HepG2 (cell line): ENCODE measurements around the gene LAMB3. TPM values are rescaled to one million over a fixed set of nuclear protein-coding genes. Genes with fewer than 3 reads are reported as not detected.

Experiments used
- ATAC-seq: fragments of 200-7000 bp; cut with Tn5 transposase; 3 replicates; pipeline ENCODE4 v1.9.1; 2020; ENCODE audit warnings: mild to moderate bottlenecking, moderate library complexity
- BruUV-seq: library from RNA; stranded (reverse); fragments of 400-500 nt; replicated peaks from 2 replicates; lab custom pipeline; 2021; lab: Mats Ljungman, UMichigan
- CTCF ChIA-PET: fragments of 300-600 bp; formaldehyde crosslinking; extraction: SDS; loops from one replicate; lab custom pipeline; 2021; ENCODE audit warnings: low total read pairs, inconsistent platforms, low intra/inter-chr PET ratio; lab: Yijun Ruan, JAX
- POLR2A ChIA-PET: fragments of 350-600 bp; sonication (Branson Sonifier 250); formaldehyde crosslinking; loops from one replicate; lab custom pipeline; 2020; ENCODE audit warnings: antibody characterized with exemption, inconsistent platforms; lab: Yijun Ruan, JAX
- DNase-seq: peaks from one replicate; pipeline ENCODE4 v3.0.0-alpha.2; 2015; ENCODE audit warnings: low spot score
- FAIRE-seq: peaks from 3 replicates; lab custom pipeline; 2011; peaks lifted over from hg19 to GRCh38; lab: Jason Lieb, UNC
- H2AFZ ChIP-seq: one replicate; pipeline ENCODE4 v1.6.1; 2011; ENCODE audit warnings: low read length, inconsistent platforms
- H3K27ac ChIP-seq: fragments of 300-600 bp; 3 replicates; pipeline ENCODE4 v1.8.0; 2011; ENCODE audit warnings: mixed run types, mild to moderate bottlenecking, mixed read lengths, low read length, inconsistent platforms; ENCODE audit not compliant: insufficient read depth; ENCODE audit errors: extremely low read length
- H3K27me3 ChIP-seq, 2 experiments: fragments of 200-600 bp in 1 of 2; 2 replicates in 1 of 2; 3 replicates in 1 of 2; pipeline versions ENCODE4 v1.6.0 to v1.8.0; 2011; ENCODE audit warnings: low read length in 2 of 2, mild to moderate bottlenecking in 2 of 2, moderate library complexity in 2 of 2, inconsistent platforms in 1 of 2; ENCODE audit not compliant: insufficient read depth in 2 of 2, control insufficient read depth in 1 of 2
- H3K36me3 ChIP-seq, 2 experiments: fragments of 200-600 bp in 1 of 2; replicated peaks in 1 of 2; 2 replicates in 1 of 2; 3 replicates in 1 of 2; pipeline versions ENCODE4 v1.5.1 to v1.8.0; 2011; ENCODE audit warnings: low read length in 2 of 2, inconsistent platforms in 1 of 2; ENCODE audit not compliant: insufficient read depth in 2 of 2, control insufficient read depth in 1 of 2
- H3K4me1 ChIP-seq: 2 replicates; pipeline ENCODE4 v1.5.1; 2012; ENCODE audit warnings: low read length, inconsistent platforms; ENCODE audit not compliant: insufficient read depth
- H3K4me2 ChIP-seq: 2 replicates; pipeline ENCODE4 v1.6.0; 2011; ENCODE audit warnings: low read depth, low read length, inconsistent platforms
- H3K4me3 ChIP-seq, 3 experiments: fragments of 200-600 bp in 1 of 3; sonication (generic), shearing (Covaris generic) in 1 of 3; replicated peaks in 1 of 3; 2 replicates each; pipeline ENCODE4 v1.5.1; 2011 to 2016; ENCODE audit warnings: low read length in 3 of 3, inconsistent platforms in 2 of 3, low read depth in 2 of 3, mild to moderate bottlenecking in 2 of 3, control low read depth in 1 of 3, mixed read lengths in 1 of 3; ENCODE audit not compliant: insufficient read depth in 1 of 3
- H3K79me2 ChIP-seq: one replicate; pipeline ENCODE4 v1.6.1; 2011; ENCODE audit warnings: low read length, inconsistent platforms; ENCODE audit not compliant: insufficient read depth
- H3K9ac ChIP-seq: 2 replicates; pipeline ENCODE4 v1.6.0; 2011; ENCODE audit warnings: mild to moderate bottlenecking, low read depth, low read length, inconsistent platforms; ENCODE audit not compliant: insufficient read depth
- H3K9me3 ChIP-seq: 2 replicates; pipeline ENCODE4 v1.5.1; 2012; ENCODE audit warnings: mild to moderate bottlenecking, low read length
- H4K20me1 ChIP-seq: 2 replicates; pipeline ENCODE4 v1.6.0; 2011; ENCODE audit warnings: inconsistent platforms, mild to moderate bottlenecking, low read length, moderate library complexity; ENCODE audit not compliant: insufficient read depth
- DPF2 ChIP-seq: sonication (generic); formaldehyde crosslinking; IDR thresholded peaks from 2 replicates; pipeline ENCODE4 v1.4.0; 2020; ENCODE audit warnings: mild to moderate bottlenecking, low read depth, missing genetic modification reagents, borderline replicate concordance
- EP300 ChIP-seq, 3 experiments: sonication (generic) in 1 of 3; formaldehyde crosslinking in 1 of 3; IDR thresholded peaks; 2 replicates each; pipeline versions ENCODE4 v1.5.1 to v1.6.1; 2011 to 2020; ENCODE audit warnings: low read depth in 2 of 3, low read length in 2 of 3, borderline replicate concordance in 1 of 3, improper control_type of control experiment in 1 of 3, mild to moderate bottlenecking in 1 of 3, missing genetic modification reagents in 1 of 3, moderate library complexity in 1 of 3
- FOXA1 ChIP-seq, 2 experiments: fragments of 450-650 bp in 1 of 2; sonication (generic) in 1 of 2; formaldehyde crosslinking in 1 of 2; IDR thresholded peaks; 2 replicates each; pipeline versions ENCODE4 v1.4.0 to v1.6.1; 2016 to 2020; ENCODE audit warnings: missing genetic modification reagents in 1 of 2
- HNF1A ChIP-seq, 2 experiments: sonication (generic) in 1 of 2; formaldehyde crosslinking in 1 of 2; IDR thresholded peaks; 2 replicates each; pipeline versions ENCODE4 v1.4.0 to v1.6.1; 2016 to 2020; ENCODE audit warnings: borderline replicate concordance in 1 of 2, low read depth in 1 of 2, mild to moderate bottlenecking in 1 of 2, missing genetic modification reagents in 1 of 2
- MBD4 ChIP-seq: IDR thresholded peaks from 2 replicates; pipeline ENCODE4 v1.6.1; 2012; ENCODE audit warnings: low read length, inconsistent platforms, borderline replicate concordance
- ONECUT2 ChIP-seq: sonication (generic); formaldehyde crosslinking; IDR thresholded peaks from 2 replicates; pipeline ENCODE4 v1.4.0; 2020; ENCODE audit warnings: missing genetic modification reagents
- RBAK ChIP-seq: sonication (generic); formaldehyde crosslinking; IDR thresholded peaks from 2 replicates; pipeline ENCODE4 v1.5.1; 2020; ENCODE audit warnings: mild to moderate bottlenecking, missing genetic modification reagents
- RELA ChIP-seq: sonication (generic); formaldehyde crosslinking; IDR thresholded peaks from 2 replicates; pipeline ENCODE4 v1.4.0; 2020; ENCODE audit warnings: missing genetic modification reagents
- RNF219 ChIP-seq: sonication (generic); formaldehyde crosslinking; IDR thresholded peaks from 2 replicates; pipeline ENCODE4 v1.5.0; 2020; ENCODE audit warnings: mild to moderate bottlenecking, missing genetic modification reagents
- SATB2 ChIP-seq: sonication (generic); formaldehyde crosslinking; IDR thresholded peaks from 2 replicates; pipeline ENCODE4 v1.5.0; 2020; ENCODE audit warnings: missing genetic modification reagents
- SMC3 ChIP-seq: IDR thresholded peaks from 2 replicates; pipeline ENCODE4 v1.6.1; 2011; ENCODE audit warnings: low read length, improper control_type of control experiment
- TAF1 ChIP-seq: sonication (generic); formaldehyde crosslinking; IDR thresholded peaks from 2 replicates; pipeline ENCODE4 v1.4.0; 2020; ENCODE audit warnings: missing genetic modification reagents
- ZFP36L2 ChIP-seq: sonication (generic); formaldehyde crosslinking; IDR thresholded peaks from 2 replicates; pipeline ENCODE4 v1.4.0; 2020; ENCODE audit warnings: missing genetic modification reagents
- ZNF280B ChIP-seq: sonication (generic); formaldehyde crosslinking; IDR thresholded peaks from 2 replicates; pipeline ENCODE4 v1.5.0; 2020; ENCODE audit warnings: missing genetic modification reagents, mild to moderate bottlenecking, borderline replicate concordance
- ZNF605 ChIP-seq: sonication (generic); formaldehyde crosslinking; IDR thresholded peaks from 2 replicates; pipeline ENCODE4 v1.8.0; 2022; ENCODE audit warnings: mild to moderate bottlenecking, missing genetic modification reagents
- ZNF776 ChIP-seq: sonication (generic); formaldehyde crosslinking; IDR thresholded peaks from 2 replicates; pipeline ENCODE4 v1.4.0; 2020; ENCODE audit warnings: mild to moderate bottlenecking, missing genetic modification reagents
- WGBS: methylation state at CpG from one replicate; pipeline ENCODE4 v1.1.6; 2017; ENCODE audit warnings: low lambda C conversion rate; 5-methylcytosine and 5-hydroxymethylcytosine counted together
- in situ Hi-C: cut with HindIII; loops from 2 replicates; pipeline ENCODE4 v1.10.0; 2017; ENCODE audit warnings: low pct_unique_long_range_greater_than_20kb; ENCODE audit not compliant: extremely low pct_ligation_motif_present
- intact Hi-C: fragments of 100-400 bp; cut with micrococcal nuclease; formaldehyde crosslinking; loops from one replicate; pipeline ENCODE4 v1.10.0; 2022; ENCODE audit not compliant: unreplicated experiment
- polyA plus RNA-seq, 8 experiments: library from polyadenylated mRNA; depleted of rRNA in 3 of 8; stranded (reverse) in 7 of 8; unstranded in 1 of 8; fragments of >200 nt; fragmentation: Illumina TruSeq in 4 of 8; extraction: Trizol in 4 of 8; gene quantifications; 2 replicates each; pipeline versions ENCODE4 v1.2.1 to v1.2.3, GENCODE V29; 2011 to 2016; ENCODE audit warnings: low read depth in 4 of 8, missing spikeins in 1 of 8, mixed read lengths in 1 of 8; ENCODE audit not compliant: insufficient read depth in 1 of 8
- total RNA-seq, 5 experiments: library from RNA; depleted of rRNA; stranded (reverse); fragments of >200 nt; fragmentation: Illumina TruSeq; extraction: Trizol; gene quantifications; 2 replicates each; pipeline ENCODE4 v1.2.3, GENCODE V29; 2016; ENCODE audit warnings: low read depth in 1 of 5

Gene LAMB3
- total and polyA plus RNA-seq, 2 of the 13 experiments (the other 11 are each of a cell fraction or from before 2014, with no cell fraction given), result 0.18 to 0.24 TPM

- in situ Hi-C loops (no loop called here), intact Hi-C loops (no loop called here)
- Histone ChIP-seq H3K36me3 (no peaks in the 10 kb centered on the region), H3K4me3 (no peak overlapping the region), H3K27me3 (no peaks in the 10 kb centered on the region), H3K4me1 (no peaks in the 10 kb centered on the region), H3K27ac (no peak overlapping the region), H4K20me1 (no peaks in the 10 kb centered on the region), H3K9me3 (no peaks in the 10 kb centered on the region), H3K79me2 (no peaks in the 10 kb centered on the region), H3K4me2 (no peak overlapping the region), H3K9ac (no peak overlapping the region), H2AFZ (no peak overlapping the region)
- ChIA-PET CTCF (no interaction called here), POLR2A (no interaction called here)
- TF ChIP-seq ZNF280B (CRISPR knock-in tag) (no peak), RNF219 (CRISPR knock-in tag) (no peak), SATB2 (CRISPR knock-in tag) (no peak), HNF1A (IDR thresholded peaks at IDR 0.05; ENCODE audit: low read depth) (no peak), HNF1A (CRISPR knock-in tag; IDR thresholded peaks at IDR 0.05; ENCODE audit: borderline replicate concordance) (no peak), RBAK (CRISPR knock-in tag) (no peak), DPF2 (CRISPR knock-in tag) (no peak), MBD4 (no peak), ZNF776 (CRISPR knock-in tag) (no peak), TAF1 (no peak), FOXA1 (IDR thresholded peaks at IDR 0.05) (no peak), FOXA1 (CRISPR knock-in tag; IDR thresholded peaks at IDR 0.05) (no peak), SMC3 (no peak), RELA (CRISPR knock-in tag) (no peak), EP300 (IDR thresholded peaks at IDR 0.05; ENCODE audit: low read depth in 2 of 2, low read length in 2 of 2) (no peak), EP300 (CRISPR knock-in tag; IDR thresholded peaks at IDR 0.05; ENCODE audit: borderline replicate concordance) (no peak), ZFP36L2 (CRISPR knock-in tag) (no peak), ZNF605 (CRISPR knock-in tag) (no peak), ONECUT2 (no peak)
- no peak for FAIRE-seq
- DNase-seq, result no peak
- no TSS peak for BruUV-seq
- ATAC-seq, result no peak
- WGBS, result 1% methylated on average over 4 of the region's 4 CpGs
These were observed 34.1 kb upstream of the LAMB3 start for GRCh38 chr1:209686322-209686721.
